Karpas-422 (cell line): ENCODE results near the gene GBX2. TPM values are rescaled to one million over a fixed set of nuclear protein-coding genes. Genes with fewer than 3 reads are reported as not detected.

Experiments used
- DNase-seq: peaks from one replicate; pipeline ENCODE4 v3.0.0-alpha.2; 2015
- H2AFZ ChIP-seq: fragments of 200-600 bp; sonication (generic); 2 replicates; pipeline ENCODE4 v1.6.1; 2014; ENCODE audit warnings: antibody characterized with exemption, low read length, mixed read lengths
- H3K27ac ChIP-seq: fragments of 200-600 bp; sonication (generic); 2 replicates; pipeline ENCODE4 v1.5.1; 2014; ENCODE audit warnings: mild to moderate bottlenecking, low read length, moderate library complexity
- H3K27me3 ChIP-seq: fragments of 200-600 bp; sonication (generic); 2 replicates; pipeline ENCODE4 v1.6.1; 2014; ENCODE audit warnings: low read length, mixed read lengths
- H3K36me3 ChIP-seq: fragments of 200-600 bp; sonication (generic); 2 replicates; pipeline ENCODE4 v1.6.1; 2014; ENCODE audit warnings: low read length, mixed read lengths; ENCODE audit not compliant: insufficient read depth
- H3K4me1 ChIP-seq: fragments of 200-600 bp; sonication (generic); 2 replicates; pipeline ENCODE4 v1.6.1; 2014; ENCODE audit warnings: mild to moderate bottlenecking, low read length, mixed read lengths
- H3K4me2 ChIP-seq: fragments of 200-600 bp; sonication (generic); 2 replicates; pipeline ENCODE4 v1.6.1; 2014; ENCODE audit warnings: low read length, low read depth, mild to moderate bottlenecking; ENCODE audit not compliant: poor library complexity, severe bottlenecking
- H3K4me3 ChIP-seq: fragments of 200-600 bp; sonication (generic); 2 replicates; pipeline ENCODE4 v1.5.1; 2014; ENCODE audit warnings: mild to moderate bottlenecking, antibody characterized with exemption, low read length, mixed read lengths
- H3K79me2 ChIP-seq: fragments of 200-600 bp; sonication (generic); 2 replicates; pipeline ENCODE4 v1.6.1; 2014; ENCODE audit warnings: mild to moderate bottlenecking, low read length, mixed read lengths
- H3K9ac ChIP-seq: fragments of 200-600 bp; sonication (generic); 2 replicates; pipeline ENCODE4 v1.6.0; 2014; ENCODE audit warnings: low read length
- H3K9me2 ChIP-seq: fragments of 200-600 bp; sonication (generic), shearing (Covaris generic); replicated peaks from 2 replicates; pipeline ENCODE4 v1.6.0; 2014; ENCODE audit warnings: mild to moderate bottlenecking, low read length, moderate library complexity; ENCODE audit not compliant: insufficient read depth
- H3K9me3 ChIP-seq: fragments of 300-700, 200-600 bp; sonication (generic); 2 replicates; pipeline ENCODE4 v1.6.1; 2014; ENCODE audit warnings: low read length, mixed read lengths
- H4K20me1 ChIP-seq: fragments of 200-600 bp; sonication (generic); 2 replicates; pipeline ENCODE4 v1.6.1; 2014; ENCODE audit warnings: mild to moderate bottlenecking, antibody characterized with exemption, low read length, low read depth; ENCODE audit not compliant: insufficient read depth
- total RNA-seq: library from RNA; depleted of rRNA; stranded (reverse); fragments of >200 nt; shearing (Covaris generic); gene quantifications from 2 replicates; pipeline ENCODE4 v1.2.3, GENCODE V29; 2014; ENCODE audit warnings: low replicate concordance

Gene GBX2
- total RNA-seq, 1 experiment from 2014 or later = not detected

GRCh38 chr2:236124182-236124893 is 43.8 kb downstream of the GBX2 start:
- Histone ChIP-seq H4K20me1 (no peaks in the 10 kb centered on the region), H2AFZ (no peak overlapping the region), H3K79me2 (no peaks in the 10 kb centered on the region), H3K4me2 (no peak overlapping the region), H3K9ac (no peak overlapping the region), H3K9me3 (no peaks in the 10 kb centered on the region), H3K27ac (no peak overlapping the region), H3K4me3 (no peak overlapping the region), H3K9me2 (no peaks in the 10 kb centered on the region), H3K27me3 (no peaks in the 10 kb centered on the region), H3K4me1 (no peaks in the 10 kb centered on the region), H3K36me3 (no peaks in the 10 kb centered on the region)
- no peak for DNase-seq

- H3K9ac ChIP-seq = no peak overlapping the region
- H3K4me1 ChIP-seq = no peaks in the 10 kb centered on the region
- no peaks in the 10 kb centered on the region for H3K9me3 ChIP-seq
- H4K20me1 ChIP-seq = no peaks in the 10 kb centered on the region
- H3K79me2 ChIP-seq = no peaks in the 10 kb centered on the region
- H3K4me2 ChIP-seq = no peak overlapping the region
- no peak overlapping the region for H3K27ac ChIP-seq
- no peak overlapping the region for H2AFZ ChIP-seq
- no peak for DNase-seq
- H3K4me3 ChIP-seq = no peak overlapping the region
- no peaks in the 10 kb centered on the region for H3K27me3 ChIP-seq
- H3K9me2 ChIP-seq = no peaks in the 10 kb centered on the region
- no peaks in the 10 kb centered on the region for H3K36me3 ChIP-seq
These were observed 44.5 kb downstream of the GBX2 start for GRCh38 chr2:236123716-236124115.

GRCh38 chr2:236122236-236122635 is 46.0 kb downstream of the GBX2 start:
- Histone ChIP-seq H4K20me1 (no peaks in the 10 kb centered on the region), H3K9ac (no peak overlapping the region), H3K4me2 (no peak overlapping the region), H3K9me2 (no peaks in the 10 kb centered on the region), H3K36me3 (no peaks in the 10 kb centered on the region), H3K27ac (no peak overlapping the region), H3K27me3 (no peaks in the 10 kb centered on the region), H3K4me3 (no peak overlapping the region), H3K79me2 (no peaks in the 10 kb centered on the region), H3K9me3 (no peaks in the 10 kb centered on the region), H2AFZ (no peak overlapping the region), H3K4me1 (no peaks in the 10 kb centered on the region)
- no peak for DNase-seq

GRCh38 chr2:236121546-236121945 is 46.6 kb downstream of the GBX2 start:
- no peak overlapping the region for H3K4me3 ChIP-seq
- no peaks in the 10 kb centered on the region for H3K79me2 ChIP-seq
- H4K20me1 ChIP-seq = no peaks in the 10 kb centered on the region
- H3K36me3 ChIP-seq = no peaks in the 10 kb centered on the region
- H3K9ac ChIP-seq = no peak overlapping the region
- H3K4me1 ChIP-seq = no peaks in the 10 kb centered on the region
- H3K27me3 ChIP-seq = no peaks in the 10 kb centered on the region
- H3K4me2 ChIP-seq = no peak overlapping the region
- DNase-seq = no peak
- H3K9me3 ChIP-seq = no peaks in the 10 kb centered on the region
- H3K9me2 ChIP-seq = no peaks in the 10 kb centered on the region
- H3K27ac ChIP-seq = no peak overlapping the region
- no peak overlapping the region for H2AFZ ChIP-seq

- H3K9me3 ChIP-seq = no peaks in the 10 kb centered on the region
- no peaks in the 10 kb centered on the region for H3K27me3 ChIP-seq
- DNase-seq = no peak
- H3K9ac ChIP-seq = no peak overlapping the region
- H3K4me2 ChIP-seq = no peak overlapping the region
- H4K20me1 ChIP-seq = no peaks in the 10 kb centered on the region
- no peak overlapping the region for H3K4me3 ChIP-seq
- no peak overlapping the region for H2AFZ ChIP-seq
- H3K27ac ChIP-seq = no peak overlapping the region
- no peaks in the 10 kb centered on the region for H3K36me3 ChIP-seq
- H3K79me2 ChIP-seq = no peaks in the 10 kb centered on the region
- no peaks in the 10 kb centered on the region for H3K9me2 ChIP-seq
- no peaks in the 10 kb centered on the region for H3K4me1 ChIP-seq
These were observed 47.4 kb downstream of the GBX2 start for GRCh38 chr2:236120829-236121228.

GRCh38 chr2:236120141-236120601 is 48.0 kb downstream of the GBX2 start:
- Histone ChIP-seq H3K27me3 (no peaks in the 10 kb centered on the region), H4K20me1 (no peaks in the 10 kb centered on the region), H3K9me2 (no peaks in the 10 kb centered on the region), H3K36me3 (no peaks in the 10 kb centered on the region), H3K4me3 (no peak overlapping the region), H3K9me3 (no peaks in the 10 kb centered on the region), H2AFZ (no peak overlapping the region), H3K4me1 (no peaks in the 10 kb centered on the region), H3K4me2 (no peak overlapping the region), H3K27ac (no peak overlapping the region), H3K79me2 (no peaks in the 10 kb centered on the region), H3K9ac (no peak overlapping the region)
- no peak for DNase-seq

GRCh38 chr2:236119476-236119875 is 48.7 kb downstream of the GBX2 start:
- no peak for DNase-seq
- Histone ChIP-seq H3K4me2 (no peak overlapping the region), H3K9me3 (no peaks in the 10 kb centered on the region), H3K9ac (no peak overlapping the region), H3K36me3 (no peaks in the 10 kb centered on the region), H3K4me1 (no peaks in the 10 kb centered on the region), H3K9me2 (no peaks in the 10 kb centered on the region), H3K27me3 (no peaks in the 10 kb centered on the region), H3K27ac (no peak overlapping the region), H3K79me2 (no peaks in the 10 kb centered on the region), H4K20me1 (no peaks in the 10 kb centered on the region), H3K4me3 (no peak overlapping the region), H2AFZ (no peak overlapping the region)

- Histone ChIP-seq H4K20me1 (no peaks in the 10 kb centered on the region), H3K9me3 (no peaks in the 10 kb centered on the region), H3K9ac (no peak overlapping the region), H3K79me2 (no peaks in the 10 kb centered on the region), H2AFZ (no peak overlapping the region), H3K4me2 (no peak overlapping the region), H3K4me3 (no peak overlapping the region), H3K36me3 (no peaks in the 10 kb centered on the region), H3K4me1 (no peaks in the 10 kb centered on the region), H3K27ac (no peak overlapping the region), H3K9me2 (no peaks in the 10 kb centered on the region), H3K27me3 (no peaks in the 10 kb centered on the region)
- DNase-seq = no peak
These were observed 49.2 kb downstream of the GBX2 start for GRCh38 chr2:236119003-236119402.
